WTC11 (cell line): ENCODE results near the gene DNAH14.

Experiments used
- SP1 ChIP-seq: sonication (generic); formaldehyde crosslinking; conservative IDR thresholded peaks from 2 replicates; pipeline ENCODE4 v1.8.1; 2022; ENCODE audit warnings: missing genetic modification reagents
- TF ChIP-seq, protein P1 (sequence below): fragments of 200-600 bp; IDR thresholded peaks from 2 replicates; pipeline ENCODE4 v1.8.0; 2022; ENCODE audit warnings: antibody characterized with exemption

DNA sequence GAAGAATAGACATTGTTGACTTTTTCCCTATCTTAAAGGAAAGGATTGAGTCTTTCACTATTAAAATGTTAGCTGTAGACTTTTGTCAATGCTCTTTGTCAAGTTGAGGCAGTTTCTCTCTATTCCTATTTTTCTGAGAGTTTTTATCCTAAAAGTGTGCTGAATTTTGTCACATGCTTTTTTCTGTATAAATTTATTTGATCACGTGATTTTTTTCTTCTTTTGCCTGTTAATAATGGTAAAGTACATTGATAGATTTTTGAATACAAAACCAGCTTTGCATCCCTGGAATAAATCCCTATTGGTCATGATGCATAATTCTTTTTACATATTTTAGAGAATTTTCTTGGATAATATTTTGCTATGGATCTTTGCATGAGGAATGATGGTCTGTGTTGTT lies 60.1 kb downstream of the DNAH14 start:
- no peak for TF ChIP-seq SP1
- TF ChIP-seq, protein P1, sequence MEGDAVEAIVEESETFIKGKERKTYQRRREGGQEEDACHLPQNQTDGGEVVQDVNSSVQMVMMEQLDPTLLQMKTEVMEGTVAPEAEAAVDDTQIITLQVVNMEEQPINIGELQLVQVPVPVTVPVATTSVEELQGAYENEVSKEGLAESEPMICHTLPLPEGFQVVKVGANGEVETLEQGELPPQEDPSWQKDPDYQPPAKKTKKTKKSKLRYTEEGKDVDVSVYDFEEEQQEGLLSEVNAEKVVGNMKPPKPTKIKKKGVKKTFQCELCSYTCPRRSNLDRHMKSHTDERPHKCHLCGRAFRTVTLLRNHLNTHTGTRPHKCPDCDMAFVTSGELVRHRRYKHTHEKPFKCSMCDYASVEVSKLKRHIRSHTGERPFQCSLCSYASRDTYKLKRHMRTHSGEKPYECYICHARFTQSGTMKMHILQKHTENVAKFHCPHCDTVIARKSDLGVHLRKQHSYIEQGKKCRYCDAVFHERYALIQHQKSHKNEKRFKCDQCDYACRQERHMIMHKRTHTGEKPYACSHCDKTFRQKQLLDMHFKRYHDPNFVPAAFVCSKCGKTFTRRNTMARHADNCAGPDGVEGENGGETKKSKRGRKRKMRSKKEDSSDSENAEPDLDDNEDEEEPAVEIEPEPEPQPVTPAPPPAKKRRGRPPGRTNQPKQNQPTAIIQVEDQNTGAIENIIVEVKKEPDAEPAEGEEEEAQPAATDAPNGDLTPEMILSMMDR: no peak
